ENCODE data around the gene UBAC1.

The UBAC1 gene

DNA sequence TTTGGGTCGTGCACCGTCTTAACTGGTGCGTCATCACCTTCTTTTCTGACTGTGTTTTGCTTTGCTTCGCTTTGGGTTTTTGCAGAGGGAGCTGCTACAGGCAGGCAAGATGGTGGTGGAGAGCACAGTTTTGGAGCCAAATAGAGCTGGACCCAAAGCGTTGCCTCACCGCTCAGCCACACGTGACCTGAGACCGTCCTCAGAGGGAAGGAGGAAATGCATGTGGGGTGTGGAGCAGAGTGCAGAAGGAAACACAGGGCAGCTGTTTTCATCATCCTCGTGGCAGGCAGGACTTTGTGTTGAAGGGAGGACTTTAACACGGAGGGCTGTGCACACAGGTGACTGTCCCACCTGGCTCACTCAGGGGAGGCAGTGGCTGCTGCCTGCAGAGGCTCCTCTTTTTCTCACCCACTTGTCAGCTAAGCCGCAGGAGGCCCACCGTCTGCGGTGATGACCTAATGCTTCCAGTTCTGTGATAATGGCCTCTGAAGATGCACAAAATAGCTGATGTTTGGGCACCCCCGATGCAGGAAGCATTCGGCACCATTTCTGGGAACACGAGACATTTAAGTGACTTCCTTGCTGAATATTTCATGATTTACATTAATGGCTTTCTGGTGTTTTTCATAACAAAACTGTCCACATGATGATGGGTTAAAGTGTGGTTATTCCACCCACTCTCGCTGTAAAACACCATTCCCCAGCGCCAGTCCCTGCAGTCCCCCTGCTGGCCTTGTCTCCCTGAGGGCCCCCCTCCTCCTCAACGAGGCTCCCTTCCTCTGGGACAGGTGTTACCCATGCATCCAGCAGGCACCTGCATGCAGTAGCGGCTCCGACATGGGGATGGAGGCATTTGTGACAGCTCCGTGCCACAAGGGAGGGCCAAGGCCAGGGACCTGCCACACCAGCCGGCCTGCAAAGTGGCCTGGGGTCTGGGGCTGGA, 12.4 kb upstream of the UBAC1 start:
- TF ChIP-seq, protein P1, sequence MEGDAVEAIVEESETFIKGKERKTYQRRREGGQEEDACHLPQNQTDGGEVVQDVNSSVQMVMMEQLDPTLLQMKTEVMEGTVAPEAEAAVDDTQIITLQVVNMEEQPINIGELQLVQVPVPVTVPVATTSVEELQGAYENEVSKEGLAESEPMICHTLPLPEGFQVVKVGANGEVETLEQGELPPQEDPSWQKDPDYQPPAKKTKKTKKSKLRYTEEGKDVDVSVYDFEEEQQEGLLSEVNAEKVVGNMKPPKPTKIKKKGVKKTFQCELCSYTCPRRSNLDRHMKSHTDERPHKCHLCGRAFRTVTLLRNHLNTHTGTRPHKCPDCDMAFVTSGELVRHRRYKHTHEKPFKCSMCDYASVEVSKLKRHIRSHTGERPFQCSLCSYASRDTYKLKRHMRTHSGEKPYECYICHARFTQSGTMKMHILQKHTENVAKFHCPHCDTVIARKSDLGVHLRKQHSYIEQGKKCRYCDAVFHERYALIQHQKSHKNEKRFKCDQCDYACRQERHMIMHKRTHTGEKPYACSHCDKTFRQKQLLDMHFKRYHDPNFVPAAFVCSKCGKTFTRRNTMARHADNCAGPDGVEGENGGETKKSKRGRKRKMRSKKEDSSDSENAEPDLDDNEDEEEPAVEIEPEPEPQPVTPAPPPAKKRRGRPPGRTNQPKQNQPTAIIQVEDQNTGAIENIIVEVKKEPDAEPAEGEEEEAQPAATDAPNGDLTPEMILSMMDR (IDR thresholded peaks at IDR 0.05; ENCODE audit: low read depth, low read length) = no peak
- in situ Hi-C loops (cut with HindIII; ENCODE audit: low sequenced_read_pairs) = no loop called here
- DNase-seq (ENCODE audit: low read depth, low spot score) = no peak
- no peak overlapping the region for H3K4me3 ChIP-seq (ENCODE audit: low read depth, low read length)

DNA sequence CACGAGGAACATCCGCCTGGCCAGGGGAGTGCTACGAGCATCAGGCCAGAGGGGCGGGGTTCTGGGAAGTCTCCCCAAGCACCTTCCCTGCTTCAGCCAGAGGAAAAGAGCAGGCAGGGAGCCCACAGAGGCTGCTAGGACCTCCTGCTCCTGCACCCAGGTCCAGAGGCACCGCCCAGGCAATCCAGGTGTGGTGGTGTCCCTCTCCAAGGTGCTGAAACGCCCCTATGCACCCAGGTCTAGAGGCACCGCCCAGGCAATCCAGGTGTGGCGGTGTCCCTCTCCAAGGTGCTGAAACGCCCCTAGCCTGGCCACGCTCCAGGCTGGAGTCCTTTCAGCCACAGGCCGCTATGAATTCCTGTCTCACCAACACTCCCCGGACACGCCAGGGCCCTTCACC, 10.7 kb upstream of the UBAC1 start:
- in situ Hi-C loops (cut with HindIII; ENCODE audit: low sequenced_read_pairs) = no loop called here

DNA sequence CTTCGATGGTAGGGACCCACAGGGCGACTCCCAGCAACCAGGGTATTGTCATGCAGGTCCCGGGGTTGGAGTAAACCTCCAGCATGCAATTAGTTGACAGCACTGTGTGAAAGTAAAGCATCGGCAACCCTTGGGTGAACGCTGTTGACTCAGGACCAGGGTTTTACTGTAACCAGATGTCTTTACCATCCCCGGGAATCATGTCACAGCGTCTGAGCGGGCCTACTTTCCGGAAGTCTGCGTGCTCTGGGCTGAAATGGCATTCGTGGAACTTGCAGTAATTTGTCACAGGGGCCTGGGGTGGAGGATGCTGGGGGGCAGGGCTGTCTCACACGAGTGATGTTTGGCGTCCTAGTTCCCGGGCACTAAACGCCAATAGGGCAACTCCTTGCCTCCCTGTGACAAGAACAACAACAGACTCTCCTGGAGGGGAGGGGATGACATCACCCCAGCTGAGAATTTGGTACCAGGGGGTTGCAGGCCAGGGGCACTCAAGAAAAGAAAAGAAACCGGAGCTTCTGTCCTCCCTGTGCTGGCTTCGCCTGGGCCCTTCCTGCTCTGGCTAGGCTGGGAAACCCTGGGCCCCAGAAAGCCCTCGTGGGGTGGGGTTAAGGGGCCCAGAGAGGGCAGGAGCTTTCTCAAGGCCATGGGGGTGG, 10.1 kb upstream of the UBAC1 start:
- in situ Hi-C loops (cut with HindIII; ENCODE audit: low sequenced_read_pairs) = no loop called here
- TF ChIP-seq, protein P1 (IDR thresholded peaks at IDR 0.05; ENCODE audit: low read depth, low read length) = no peak
- no peak for DNase-seq (ENCODE audit: low read depth, low spot score)
- H3K4me3 ChIP-seq (ENCODE audit: low read depth, low read length) = no peak overlapping the region

More for the DNA sequence above, 10.7 kb upstream of the UBAC1 start:
- no peak for DNase-seq (ENCODE audit: low read depth, low spot score)
- TF ChIP-seq, protein P1 (IDR thresholded peaks at IDR 0.05; ENCODE audit: low read depth, low read length) = no peak
- H3K4me3 ChIP-seq (ENCODE audit: low read depth, low read length) = no peak overlapping the region

DNA sequence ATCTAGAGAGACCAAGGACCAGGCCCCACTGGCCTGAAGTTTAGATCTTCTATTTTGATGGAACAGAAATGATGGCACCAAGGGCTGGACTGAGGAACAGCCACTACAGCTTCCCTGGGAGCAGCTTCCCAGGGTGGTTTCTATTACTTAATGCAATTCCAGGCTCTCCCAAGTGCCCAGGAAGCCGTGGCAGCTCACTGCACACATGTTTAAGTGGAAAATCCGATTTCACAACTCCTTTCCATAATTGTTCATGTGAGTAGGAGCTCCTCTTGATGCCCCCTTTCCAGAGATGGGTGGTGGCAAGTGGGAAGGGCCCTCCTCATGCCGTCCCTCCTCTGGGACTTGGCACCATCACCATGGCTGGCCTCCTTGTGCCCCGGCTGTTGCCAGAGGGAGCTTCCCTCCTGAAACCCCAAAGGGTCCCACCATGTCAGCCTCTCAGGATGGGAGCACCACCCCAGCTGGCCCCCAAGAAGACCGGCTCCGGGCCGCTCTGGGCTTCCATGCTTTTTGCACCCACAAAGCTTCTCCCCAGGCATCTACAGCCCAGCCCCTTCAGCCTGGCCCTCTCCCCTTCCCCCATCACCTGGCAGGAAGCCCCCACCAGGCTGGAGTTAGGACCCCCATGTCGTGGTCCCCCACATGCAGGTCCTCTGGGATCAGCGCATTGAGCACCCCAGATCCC, 9.1 kb upstream of the UBAC1 start:
- H3K4me3 ChIP-seq (ENCODE audit: low read depth, low read length) = no peak overlapping the region
- DNase-seq (ENCODE audit: low read depth, low spot score) = no peak
- in situ Hi-C loops (cut with HindIII; ENCODE audit: low sequenced_read_pairs) = no loop called here
- TF ChIP-seq, protein P1 (IDR thresholded peaks at IDR 0.05; ENCODE audit: low read depth, low read length) = no peak

DNA sequence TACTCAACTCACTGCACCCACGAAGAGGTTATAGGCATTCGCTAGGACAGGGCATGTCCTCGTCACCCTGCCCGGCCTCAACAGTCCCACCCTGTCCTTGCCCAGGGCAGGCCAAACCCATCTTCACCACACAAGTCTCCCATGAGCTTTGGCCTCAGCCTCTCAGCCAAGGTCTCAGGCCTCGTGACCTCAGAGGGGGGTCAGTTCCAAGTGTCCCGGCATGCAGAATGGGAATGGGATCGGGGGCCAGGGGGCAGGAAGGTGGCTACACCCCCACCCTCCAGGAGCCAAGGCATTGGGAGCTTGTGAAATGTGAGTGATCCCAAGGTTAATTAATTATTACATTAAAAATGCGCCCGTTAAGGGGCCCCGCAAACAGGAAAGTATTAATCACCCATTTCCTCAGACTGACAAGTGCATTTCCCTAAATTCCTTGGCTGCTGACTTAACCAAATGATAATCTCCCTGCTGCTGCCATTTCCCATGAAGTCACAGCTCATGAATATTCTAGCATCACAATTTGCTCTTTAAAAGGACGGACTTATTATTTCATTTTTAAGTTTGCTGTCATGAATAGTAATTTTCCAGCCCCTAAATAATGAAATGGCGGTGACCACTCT, 8.0 kb upstream of the UBAC1 start:
- in situ Hi-C loops (cut with HindIII; ENCODE audit: low sequenced_read_pairs) = no loop called here
- TF ChIP-seq, protein P1 (IDR thresholded peaks at IDR 0.05; ENCODE audit: low read depth, low read length) = no peak
- no peak overlapping the region for H3K4me3 ChIP-seq (ENCODE audit: low read depth, low read length)
- DNase-seq (ENCODE audit: low read depth, low spot score) = no peak

DNA sequence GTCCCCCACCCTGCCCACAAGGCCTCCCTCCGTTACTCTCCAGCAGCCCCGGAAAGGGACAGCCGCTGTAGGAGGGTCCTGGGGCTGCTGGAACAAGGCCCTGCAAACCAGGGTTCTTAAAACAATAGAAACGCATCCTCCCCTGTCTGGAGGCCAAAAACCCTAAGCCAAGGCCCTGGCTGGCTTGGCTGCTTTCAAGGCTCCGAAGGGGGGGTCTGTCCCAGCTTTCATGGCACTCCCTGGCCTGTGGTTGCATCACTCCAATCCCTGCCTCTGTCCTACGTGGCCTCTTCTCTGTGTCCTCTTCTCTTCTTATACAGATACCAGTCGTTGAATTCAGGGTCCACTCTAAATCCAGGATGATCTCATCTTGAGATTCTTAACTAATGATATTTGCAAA, 7.4 kb upstream of the UBAC1 start:
- in situ Hi-C loops (cut with HindIII; ENCODE audit: low sequenced_read_pairs) = no loop called here
- DNase-seq (ENCODE audit: low read depth, low spot score) = no peak
- TF ChIP-seq, protein P1 (IDR thresholded peaks at IDR 0.05; ENCODE audit: low read depth, low read length) = no peak
- H3K4me3 ChIP-seq (ENCODE audit: low read depth, low read length) = no peak overlapping the region
